ENCODE results near the gene CCDC92B.
"Not testable (repeated sequence)": the region's sequence is repeated elsewhere in the genome, so short reads cannot be mapped to it uniquely, and the experiment has no call there.

Gene CCDC92B

GRCh38 chr17:2785376-2785775 lies 35.9 kb upstream of the CCDC92B start:
- H3K27me3 Mint-ChIP-seq; H3K36me3 Mint-ChIP-seq (ENCODE audit: insufficient read depth); H3K27ac Mint-ChIP-seq (ENCODE audit: low read depth); DNase-seq (ENCODE audit: low spot score in 2 of 2); H3K9me3 Mint-ChIP-seq; ATAC-seq (replicated peaks; ENCODE audit: extremely low read depth, poor library complexity, severe bottlenecking); H3K4me3 Mint-ChIP-seq: not testable (repeated sequence)
- peaks cover 11% of the 10 kb centered on the region for H3K4me1 Mint-ChIP-seq

- Mint-ChIP-seq H3K4me1 (peaks cover 5% of the 10 kb centered on the region), H3K27me3 (no peaks in the 10 kb centered on the region), H3K36me3 (ENCODE audit: insufficient read depth) (peaks cover 3% of the 10 kb centered on the region), H3K4me3 (no peak overlapping the region), H3K9me3 (no peaks in the 10 kb centered on the region), H3K27ac (ENCODE audit: low read depth) (no peak overlapping the region)
- ATAC-seq (replicated peaks; ENCODE audit: extremely low read depth, poor library complexity, severe bottlenecking) (no peak), DNase-seq (ENCODE audit: low spot score in 2 of 2) (no peak)
Observed at GRCh38 chr17:2784864-2785263, 35.4 kb upstream of the CCDC92B start.

- Mint-ChIP-seq H3K9me3 (no peaks in the 10 kb centered on the region), H3K27me3 (peaks cover 7% of the 10 kb centered on the region), H3K4me1 (peaks cover 5% of the 10 kb centered on the region), H3K4me3 (no peak overlapping the region), H3K27ac (ENCODE audit: low read depth) (no peak overlapping the region), H3K36me3 (ENCODE audit: insufficient read depth) (peaks cover 3% of the 10 kb centered on the region)
- DNase-seq (ENCODE audit: low spot score in 2 of 2), result no peak
- no peak for ATAC-seq (replicated peaks; ENCODE audit: extremely low read depth, poor library complexity, severe bottlenecking)
Observed at GRCh38 chr17:2783310-2784030, 34.0 kb upstream of the CCDC92B start.

GRCh38 chr17:2782055-2782454 lies 32.6 kb upstream of the CCDC92B start:
- H3K27ac Mint-ChIP-seq (ENCODE audit: low read depth), result no peak overlapping the region
- DNase-seq (ENCODE audit: low spot score in 2 of 2) (no peak), ATAC-seq (replicated peaks; ENCODE audit: extremely low read depth, poor library complexity, severe bottlenecking) (no peak)
- H3K4me3 Mint-ChIP-seq, result no peak overlapping the region
- H3K4me1 Mint-ChIP-seq, result peaks cover 7% of the 10 kb centered on the region
- H3K36me3 Mint-ChIP-seq (ENCODE audit: insufficient read depth), result peaks cover 3% of the 10 kb centered on the region
- H3K27me3 Mint-ChIP-seq, result peaks cover 15% of the 10 kb centered on the region
- no peaks in the 10 kb centered on the region for H3K9me3 Mint-ChIP-seq

GRCh38 chr17:2781598-2781997 lies 32.1 kb upstream of the CCDC92B start:
- Mint-ChIP-seq H3K27me3 (peaks cover 20% of the 10 kb centered on the region), H3K4me1 (peaks cover 10% of the 10 kb centered on the region)
- not testable (repeated sequence) for H3K36me3 Mint-ChIP-seq (ENCODE audit: insufficient read depth); DNase-seq (ENCODE audit: low spot score in 2 of 2); H3K4me3 Mint-ChIP-seq; H3K27ac Mint-ChIP-seq (ENCODE audit: low read depth); ATAC-seq (replicated peaks; ENCODE audit: extremely low read depth, poor library complexity, severe bottlenecking); H3K9me3 Mint-ChIP-seq

- no peak for ATAC-seq (replicated peaks; ENCODE audit: extremely low read depth, poor library complexity, severe bottlenecking)
- peaks cover 3% of the 10 kb centered on the region for H3K36me3 Mint-ChIP-seq (ENCODE audit: insufficient read depth)
- H3K27me3 Mint-ChIP-seq, result peaks cover 21% of the 10 kb centered on the region
- no peak for DNase-seq (ENCODE audit: low spot score in 2 of 2)
- no peaks in the 10 kb centered on the region for H3K9me3 Mint-ChIP-seq
- H3K4me3 Mint-ChIP-seq, result no peak overlapping the region
- H3K27ac Mint-ChIP-seq (ENCODE audit: low read depth), result no peak overlapping the region
- H3K4me1 Mint-ChIP-seq, result peaks cover 10% of the 10 kb centered on the region
Observed at GRCh38 chr17:2780931-2781454, 31.5 kb upstream of the CCDC92B start.

GRCh38 chr17:2780256-2780655 lies 30.8 kb upstream of the CCDC92B start:
- no peak overlapping the region for H3K4me3 Mint-ChIP-seq
- H3K36me3 Mint-ChIP-seq (ENCODE audit: insufficient read depth), result peaks cover 3% of the 10 kb centered on the region
- no peak for DNase-seq (ENCODE audit: low spot score in 2 of 2)
- no peaks in the 10 kb centered on the region for H3K9me3 Mint-ChIP-seq
- no peak overlapping the region for H3K27ac Mint-ChIP-seq (ENCODE audit: low read depth)
- peaks cover 10% of the 10 kb centered on the region for H3K4me1 Mint-ChIP-seq
- H3K27me3 Mint-ChIP-seq, result peaks cover 28% of the 10 kb centered on the region
- ATAC-seq (replicated peaks; ENCODE audit: extremely low read depth, poor library complexity, severe bottlenecking), result no peak

GRCh38 chr17:2779545-2779944 lies 30.1 kb upstream of the CCDC92B start:
- Mint-ChIP-seq H3K27ac (ENCODE audit: low read depth) (no peak overlapping the region), H3K36me3 (ENCODE audit: insufficient read depth) (peaks cover 3% of the 10 kb centered on the region), H3K9me3 (no peaks in the 10 kb centered on the region), H3K27me3 (peaks cover 35% of the 10 kb centered on the region), H3K4me3 (no peak overlapping the region), H3K4me1 (peaks cover 10% of the 10 kb centered on the region)
- ATAC-seq (replicated peaks; ENCODE audit: extremely low read depth, poor library complexity, severe bottlenecking) (no peak), DNase-seq (ENCODE audit: low spot score in 2 of 2) (no peak)

GRCh38 chr17:2778489-2778888 lies 29.0 kb upstream of the CCDC92B start:
- H3K4me3 Mint-ChIP-seq, result no peak overlapping the region
- H3K9me3 Mint-ChIP-seq, result no peaks in the 10 kb centered on the region
- H3K27ac Mint-ChIP-seq (ENCODE audit: low read depth), result no peak overlapping the region
- H3K4me1 Mint-ChIP-seq, result peaks cover 10% of the 10 kb centered on the region
- ATAC-seq (replicated peaks; ENCODE audit: extremely low read depth, poor library complexity, severe bottlenecking), result no peak
- peaks cover 3% of the 10 kb centered on the region for H3K36me3 Mint-ChIP-seq (ENCODE audit: insufficient read depth)
- peaks cover 46% of the 10 kb centered on the region for H3K27me3 Mint-ChIP-seq
- no peak for DNase-seq (ENCODE audit: low spot score in 2 of 2)

- Mint-ChIP-seq H3K27me3 (peaks cover 57% of the 10 kb centered on the region), H3K36me3 (ENCODE audit: insufficient read depth) (peaks cover 3% of the 10 kb centered on the region), H3K27ac (ENCODE audit: low read depth) (no peak overlapping the region), H3K4me3 (peak overlapping the region; percentile 44), H3K4me1 (peaks cover 10% of the 10 kb centered on the region), H3K9me3 (no peaks in the 10 kb centered on the region)
- DNase-seq (ENCODE audit: low spot score in 2 of 2) (no peak), ATAC-seq (replicated peaks; ENCODE audit: extremely low read depth, poor library complexity, severe bottlenecking) (no peak)
Observed at GRCh38 chr17:2777242-2777867, 27.9 kb upstream of the CCDC92B start.

GRCh38 chr17:2776589-2777241 lies 27.3 kb upstream of the CCDC92B start:
- peak; percentile 54 for ATAC-seq (replicated peaks; ENCODE audit: extremely low read depth, poor library complexity, severe bottlenecking)
- H3K36me3 Mint-ChIP-seq (ENCODE audit: insufficient read depth), result peaks cover 3% of the 10 kb centered on the region
- no peaks in the 10 kb centered on the region for H3K9me3 Mint-ChIP-seq
- no peak for DNase-seq (ENCODE audit: low spot score in 2 of 2)
- H3K27ac Mint-ChIP-seq (ENCODE audit: low read depth), result no peak overlapping the region
- H3K4me1 Mint-ChIP-seq, result peaks cover 10% of the 10 kb centered on the region
- peak overlapping the region; percentile 44 for H3K4me3 Mint-ChIP-seq
- peaks cover 60% of the 10 kb centered on the region for H3K27me3 Mint-ChIP-seq

GRCh38 chr17:2775206-2775605 lies 25.8 kb upstream of the CCDC92B start:
- H3K9me3 Mint-ChIP-seq, result no peaks in the 10 kb centered on the region
- peaks cover 60% of the 10 kb centered on the region for H3K27me3 Mint-ChIP-seq
- H3K4me1 Mint-ChIP-seq, result peaks cover 5% of the 10 kb centered on the region
- peaks cover 3% of the 10 kb centered on the region for H3K36me3 Mint-ChIP-seq (ENCODE audit: insufficient read depth)
- peak overlapping the region; percentile 52 for H3K4me3 Mint-ChIP-seq
- H3K27ac Mint-ChIP-seq (ENCODE audit: low read depth), result no peak overlapping the region
- ATAC-seq (replicated peaks; ENCODE audit: extremely low read depth, poor library complexity, severe bottlenecking) (no peak), DNase-seq (ENCODE audit: low spot score in 2 of 2) (no peak)

- Mint-ChIP-seq H3K27me3 (peaks cover 55% of the 10 kb centered on the region), H3K36me3 (ENCODE audit: insufficient read depth) (peaks cover 3% of the 10 kb centered on the region), H3K4me1 (no peaks in the 10 kb centered on the region), H3K9me3 (no peaks in the 10 kb centered on the region), H3K27ac (ENCODE audit: low read depth) (no peak overlapping the region), H3K4me3 (no peak overlapping the region)
- ATAC-seq (replicated peaks; ENCODE audit: extremely low read depth, poor library complexity, severe bottlenecking) (no peak), DNase-seq (ENCODE audit: low spot score in 2 of 2) (no peak)
Observed at GRCh38 chr17:2770129-2770528, 20.7 kb upstream of the CCDC92B start.

All from central memory CD8-positive, alpha-beta T cell (primary cell).